Mesenteric fat pad (tissue), 1 donor: ENCODE results near the gene HIPK2. TPM values are rescaled to one million over a fixed set of nuclear protein-coding genes. Genes with fewer than 3 reads are reported as not detected.

Source experiments
- DNase-seq: peaks from one replicate; pipeline ENCODE4 v3.0.0-alpha.2; 2020; ENCODE audit warnings: low spot score
- total RNA-seq: library from RNA; stranded (reverse); fragmentation: NEBNext Ultra II Directional; extraction: Animal tissue kit (Norgen Biotek cat#: 25700); gene quantifications from one replicate; pipeline ENCODE4 v1.2.1, GENCODE V29; 2021
- donor health status: DM: yes; HTN: yes; CAD: no.

HIPK2 gene
- total RNA-seq, 1 donor from 2014 or later = 217 TPM

- DNase-seq = no peak
Measured at GRCh38 chr7:139515266-139515665, 262.5 kb downstream of the HIPK2 start.

Other genes with a start within 250 kb of the HIPK2 start
- gene TBXAS1, start 51.3 kb upstream of the HIPK2 start, total RNA-seq = 35.2 TPM